Naive thymus-derived CD4-positive, alpha-beta T cell (primary cell): ENCODE measurements around the gene TLR8. TPM values are rescaled to one million over a fixed set of nuclear protein-coding genes. Genes with fewer than 3 reads are reported as not detected.

Source experiments
- ATAC-seq: fragments of 150-1000 bp; cut with Tn5 transposase; 2 replicates; pipeline ENCODE4 v1.10.0; 2021; ENCODE audit warnings: mild to moderate bottlenecking, moderate library complexity
- CTCF ChIA-PET: fragments of 350-600 bp; sonication (Branson Sonifier 250); formaldehyde crosslinking; loops from one replicate; lab custom pipeline; 2021; ENCODE audit warnings: antibody characterized with exemption; lab: Charles Lee
- POLR2A ChIA-PET: fragments of 350-600 bp; sonication (Branson Sonifier 250); formaldehyde crosslinking; loops from one replicate; lab custom pipeline; 2021; ENCODE audit warnings: antibody characterized with exemption, inconsistent platforms; lab: Charles Lee
- DNase-seq, 9 donors: peaks; one replicate each; pipeline versions ENCODE4 v3.0.0 to v3.0.0-alpha.2; 2020 to 2022; ENCODE audit warnings: mixed read lengths in 1 of 9
- H3K27ac ChIP-seq: one replicate; pipeline ENCODE4 v1.7.0; 2013; ENCODE audit warnings: mild to moderate bottlenecking, low read depth, low read length, moderate library complexity
- H3K27me3 ChIP-seq, 2 donors: one replicate each; pipeline ENCODE4 v1.7.0; 2013; ENCODE audit warnings: low read length in 2 of 2, mild to moderate bottlenecking in 2 of 2, moderate library complexity in 2 of 2; ENCODE audit not compliant: control insufficient read depth in 2 of 2, insufficient read depth in 2 of 2
- H3K36me3 ChIP-seq, 3 experiments: 1 replicate in 2 of 3; 2 replicates in 1 of 3; pipeline ENCODE4 v1.7.0; 2013; ENCODE audit warnings: low read length in 3 of 3, mild to moderate bottlenecking in 3 of 3, moderate library complexity in 1 of 3; ENCODE audit not compliant: insufficient read depth in 3 of 3, control insufficient read depth in 2 of 3
- H3K4me1 ChIP-seq, 2 donors: one replicate each; pipeline ENCODE4 v1.7.0; 2013; ENCODE audit warnings: low read length in 2 of 2, mild to moderate bottlenecking in 2 of 2, moderate library complexity in 1 of 2; ENCODE audit not compliant: control insufficient read depth in 2 of 2, insufficient read depth in 2 of 2
- H3K4me3 ChIP-seq: 2 replicates; pipeline ENCODE4 v1.7.0; 2013; ENCODE audit warnings: mild to moderate bottlenecking, low read length
- H3K9me3 ChIP-seq, 3 experiments: 1 replicate in 2 of 3; 2 replicates in 1 of 3; pipeline ENCODE4 v1.7.0; 2013; ENCODE audit warnings: low read length in 3 of 3; ENCODE audit not compliant: control insufficient read depth in 2 of 3
- H3K27ac Mint-ChIP-seq, 9 donors: one replicate each; pipeline ENCODE4 v1.8.0; 2020 to 2022; ENCODE audit warnings: mixed read lengths in 9 of 9, mild to moderate bottlenecking in 8 of 9, moderate library complexity in 5 of 9, inconsistent platforms in 2 of 9
- H3K27me3 Mint-ChIP-seq, 5 donors: one replicate each; pipeline ENCODE4 v1.8.0; 2021 to 2022; ENCODE audit warnings: mixed read lengths in 5 of 5, mild to moderate bottlenecking in 1 of 5
- H3K36me3 Mint-ChIP-seq, 5 donors: one replicate each; pipeline ENCODE4 v1.8.0; 2020 to 2022; ENCODE audit warnings: mixed read lengths in 5 of 5, mild to moderate bottlenecking in 3 of 5, inconsistent platforms in 1 of 5
- H3K4me1 Mint-ChIP-seq, 7 donors: one replicate each; pipeline ENCODE4 v1.8.0; 2020 to 2022; ENCODE audit warnings: mixed read lengths in 7 of 7, mild to moderate bottlenecking in 3 of 7, inconsistent platforms in 1 of 7
- H3K4me3 Mint-ChIP-seq, 10 donors: one replicate each; pipeline ENCODE4 v1.8.0; 2020 to 2022; ENCODE audit warnings: mild to moderate bottlenecking in 10 of 10, mixed read lengths in 10 of 10, moderate library complexity in 6 of 10, inconsistent platforms in 2 of 10
- H3K9me3 Mint-ChIP-seq, 11 donors: one replicate each; pipeline ENCODE4 v1.8.0; 2020 to 2022; ENCODE audit warnings: mixed read lengths in 11 of 11, mild to moderate bottlenecking in 4 of 11, inconsistent platforms in 1 of 11, moderate library complexity in 1 of 11
- intact Hi-C, 2 donors: fragments of 100-400 bp; cut with micrococcal nuclease; formaldehyde crosslinking; loops; one replicate each; pipeline ENCODE4 v1.15.1; 2023
- polyA plus RNA-seq, 2 donors: library from polyadenylated mRNA; unstranded; fragments of 300-500 nt; fragmentation: Illumina TruSeq; gene quantifications; one replicate each; pipeline ENCODE4 v1.2.3, GENCODE V29; 2021
- total RNA-seq, 6 experiments: library from RNA in 5 of 6; stranded (reverse) in 5 of 6; gene quantifications; 1 replicate in 5 of 6; 2 replicates in 1 of 6; pipeline ENCODE4 v1.2.3 and lab custom pipeline; 2021 to 2026

TLR8 gene
- total and polyA plus RNA-seq, 7 experiments from 2014 or later, result 0.35 to 15.2 (median 0.51) TPM; not detected in 3

DNA sequence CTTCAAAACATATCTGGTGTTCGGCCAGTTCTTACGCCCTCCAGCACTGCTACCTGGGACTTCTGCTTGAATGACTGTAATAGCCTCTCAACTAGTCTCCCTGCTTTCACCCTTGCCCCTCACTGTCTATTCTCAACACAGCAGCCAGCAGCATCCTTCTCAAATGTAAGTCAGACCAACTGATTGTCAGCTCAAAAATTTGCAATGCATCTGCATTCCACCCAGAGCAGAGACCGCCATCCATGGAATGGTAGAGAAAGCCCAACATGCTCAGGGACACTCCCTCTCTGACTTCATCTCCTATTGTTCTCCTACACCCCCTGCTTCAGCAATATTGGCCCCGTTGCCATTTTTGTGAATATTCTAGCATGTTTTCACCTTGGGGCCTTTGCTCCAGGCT is 33.7 kb upstream of the TLR8 start:
- DNase-seq (no peak), ATAC-seq (no peak)
- H3K4me1 ChIP-seq, result no peaks in the 10 kb centered on the region
- Mint-ChIP-seq H3K4me1 (peaks cover 0 to 8% (median 0%) of the 10 kb centered on the region in 7 donors), H3K36me3 (peaks cover 0 to 3% (median 0%) of the 10 kb centered on the region in 5 donors), H3K27me3 (no peaks in the 10 kb centered on the region), H3K27ac (no peak overlapping the region), H3K4me3 (no peak overlapping the region), H3K9me3 (peaks cover 0 to 4% (median 0%) of the 10 kb centered on the region in 11 donors)
- no peaks in the 10 kb centered on the region for H3K9me3 ChIP-seq
- ChIA-PET CTCF (no interaction called here), POLR2A (no interaction called here)
- no peaks in the 10 kb centered on the region for H3K27me3 ChIP-seq
- intact Hi-C loops, result no loop called here
- H3K27ac ChIP-seq, result no peak overlapping the region
- no peak overlapping the region for H3K4me3 ChIP-seq
- H3K36me3 ChIP-seq, result no peaks in the 10 kb centered on the region

- no peak overlapping the region for H3K27ac ChIP-seq
- H3K27me3 Mint-ChIP-seq, result no peaks in the 10 kb centered on the region
- peaks cover 0 to 1% (median 0%) of the 10 kb centered on the region in 5 donors for H3K36me3 Mint-ChIP-seq
- H3K4me3 ChIP-seq, result no peak overlapping the region
- ChIA-PET POLR2A (no interaction called here), CTCF (no interaction called here)
- H3K27ac Mint-ChIP-seq, result no peak overlapping the region
- H3K4me1 Mint-ChIP-seq, result peaks cover 0 to 3% (median 0%) of the 10 kb centered on the region in 7 donors
- H3K9me3 ChIP-seq, result no peaks in the 10 kb centered on the region
- no peaks in the 10 kb centered on the region for H3K4me1 ChIP-seq
- no peak for DNase-seq
- H3K4me3 Mint-ChIP-seq, result no peak overlapping the region
- intact Hi-C loops, result no loop called here
- no peak for ATAC-seq
- H3K9me3 Mint-ChIP-seq, result peaks cover 0 to 2% (median 0%) of the 10 kb centered on the region in 11 donors
- H3K27me3 ChIP-seq, result no peaks in the 10 kb centered on the region
- H3K36me3 ChIP-seq, result no peaks in the 10 kb centered on the region
Measured at GRCh38 chrX:12874581-12874980, 31.8 kb upstream of the TLR8 start.

DNA sequence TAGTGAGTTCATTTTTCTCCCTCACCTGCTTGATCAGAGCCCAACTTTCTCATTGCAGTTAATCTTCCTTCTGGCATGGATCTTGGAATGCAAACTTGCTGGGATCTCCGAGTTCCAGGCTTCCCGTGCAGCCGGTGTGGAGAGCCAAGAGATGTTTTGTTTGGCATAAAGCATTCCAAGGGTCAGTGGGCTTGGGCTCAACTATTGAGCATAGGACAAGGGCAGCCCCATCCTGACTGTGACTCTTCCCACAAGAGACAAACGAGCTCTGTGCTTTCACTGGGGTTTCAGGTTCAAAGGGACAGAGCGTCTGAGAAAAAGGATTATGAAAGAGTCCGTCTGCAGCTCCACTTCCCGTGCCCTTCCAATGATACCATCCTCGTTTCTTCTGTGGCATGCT is 29.0 kb upstream of the TLR8 start:
- no peaks in the 10 kb centered on the region for H3K27me3 ChIP-seq
- CTCF ChIA-PET, result no interaction called here
- intact Hi-C loops, result no loop called here
- peaks cover 0 to 4% (median 0%) of the 10 kb centered on the region in 7 donors for H3K4me1 Mint-ChIP-seq
- H3K27ac Mint-ChIP-seq, result no peak overlapping the region
- no peak for DNase-seq
- H3K36me3 Mint-ChIP-seq, result no peaks in the 10 kb centered on the region
- POLR2A ChIA-PET, result no interaction called here
- H3K36me3 ChIP-seq, result no peaks in the 10 kb centered on the region
- no peak overlapping the region for H3K27ac ChIP-seq
- no peaks in the 10 kb centered on the region for H3K4me1 ChIP-seq
- peaks cover 0 to 6% (median 0%) of the 10 kb centered on the region in 5 donors for H3K27me3 Mint-ChIP-seq
- H3K9me3 Mint-ChIP-seq, result peaks cover 0 to 3% (median 0%) of the 10 kb centered on the region in 11 donors
- H3K4me3 Mint-ChIP-seq, result no peak overlapping the region
- no peak for ATAC-seq
- no peak overlapping the region for H3K4me3 ChIP-seq
- no peaks in the 10 kb centered on the region for H3K9me3 ChIP-seq

GRCh38 chrX:12878536-12878935 is 27.9 kb upstream of the TLR8 start:
- no peak for ATAC-seq
- no peak overlapping the region for H3K27ac ChIP-seq
- no peaks in the 10 kb centered on the region for H3K36me3 ChIP-seq
- H3K9me3 Mint-ChIP-seq, result peaks cover 0 to 3% (median 0%) of the 10 kb centered on the region in 11 donors
- intact Hi-C loops, result no loop called here
- H3K27ac Mint-ChIP-seq, result no peak overlapping the region
- no peaks in the 10 kb centered on the region for H3K27me3 ChIP-seq
- no peak for DNase-seq
- H3K36me3 Mint-ChIP-seq, result no peaks in the 10 kb centered on the region
- peaks cover 0 to 6% (median 4%) of the 10 kb centered on the region in 5 donors for H3K27me3 Mint-ChIP-seq
- no peaks in the 10 kb centered on the region for H3K9me3 ChIP-seq
- H3K4me3 ChIP-seq, result no peak overlapping the region
- H3K4me1 ChIP-seq, result no peaks in the 10 kb centered on the region
- no peak overlapping the region for H3K4me3 Mint-ChIP-seq
- POLR2A ChIA-PET, result interaction anchor here (0.6 kb wide), 1 partner anchor 346 kb away, joined by 3 read pairs; no protein-coding TSS in a partner anchor
- peaks cover 0 to 4% (median 0%) of the 10 kb centered on the region in 7 donors for H3K4me1 Mint-ChIP-seq
- CTCF ChIA-PET, result no interaction called here

DNA sequence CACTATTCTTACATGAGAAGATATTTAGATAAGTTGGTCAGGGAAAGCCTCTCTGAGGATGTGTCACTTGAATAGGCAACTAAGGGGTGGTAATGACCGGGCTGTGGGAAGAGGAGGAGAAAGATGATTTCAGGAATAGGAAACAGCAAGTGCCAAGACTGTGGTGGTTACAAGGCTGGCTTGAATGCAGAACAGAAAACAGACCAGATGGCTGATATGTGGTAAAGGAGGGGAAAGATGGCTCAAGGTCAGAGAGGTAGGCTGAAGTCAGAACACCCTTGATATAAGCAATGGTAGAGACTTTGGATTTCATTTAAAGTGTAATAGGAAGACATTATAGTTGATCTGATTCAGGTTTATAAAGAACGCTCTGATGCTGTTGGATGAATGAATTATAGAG is 24.5 kb upstream of the TLR8 start:
- no peak for DNase-seq
- CTCF ChIA-PET, result no interaction called here
- Mint-ChIP-seq H3K36me3 (peaks cover 0 to 12% (median 0%) of the 10 kb centered on the region in 5 donors), H3K4me1 (peaks cover 0 to 4% (median 0%) of the 10 kb centered on the region in 7 donors), H3K4me3 (no peak overlapping the region), H3K27me3 (peaks cover 0 to 8% (median 4%) of the 10 kb centered on the region in 5 donors), H3K9me3 (peaks cover 0 to 5% (median 0%) of the 10 kb centered on the region in 11 donors), H3K27ac (no peak overlapping the region)
- no peak for ATAC-seq
- Histone ChIP-seq H3K36me3 (no peaks in the 10 kb centered on the region), H3K27ac (no peak overlapping the region), H3K4me1 (no peaks in the 10 kb centered on the region), H3K9me3 (no peaks in the 10 kb centered on the region), H3K4me3 (no peak overlapping the region), H3K27me3 (no peaks in the 10 kb centered on the region)
- intact Hi-C loops, result no loop called here
- POLR2A ChIA-PET, result no interaction called here

GRCh38 chrX:12885508-12885907 is 20.9 kb upstream of the TLR8 start:
- Mint-ChIP-seq H3K27ac (no peak overlapping the region), H3K4me1 (peaks cover 0 to 15% (median 7%) of the 10 kb centered on the region in 7 donors), H3K36me3 (peaks cover 0 to 20% (median 0%) of the 10 kb centered on the region in 5 donors), H3K9me3 (peaks cover 0 to 4% (median 0%) of the 10 kb centered on the region in 11 donors), H3K4me3 (no peak overlapping the region), H3K27me3 (peaks cover 0 to 8% (median 4%) of the 10 kb centered on the region in 5 donors)
- POLR2A ChIA-PET, result no interaction called here
- Histone ChIP-seq H3K4me1 (peaks cover 0 to 7% of the 10 kb centered on the region in 2 donors), H3K36me3 (no peaks in the 10 kb centered on the region), H3K27ac (no peak overlapping the region), H3K9me3 (no peaks in the 10 kb centered on the region), H3K27me3 (no peaks in the 10 kb centered on the region), H3K4me3 (no peak overlapping the region)
- DNase-seq (no peak), ATAC-seq (no peak)
- intact Hi-C loops, result no loop called here
- CTCF ChIA-PET, result no interaction called here

GRCh38 chrX:12886545-12886944 is 19.9 kb upstream of the TLR8 start:
- Histone ChIP-seq H3K9me3 (no peaks in the 10 kb centered on the region), H3K27ac (no peak overlapping the region), H3K27me3 (no peaks in the 10 kb centered on the region), H3K4me3 (no peak overlapping the region), H3K4me1 (peaks cover 0 to 13% of the 10 kb centered on the region in 2 donors), H3K36me3 (no peaks in the 10 kb centered on the region)
- intact Hi-C loops, result no loop called here
- DNase-seq (no peak), ATAC-seq (no peak)
- H3K27me3 Mint-ChIP-seq, result peaks cover 0 to 8% (median 4%) of the 10 kb centered on the region in 5 donors
- CTCF ChIA-PET, result no interaction called here
- peaks cover 0 to 25% (median 10%) of the 10 kb centered on the region in 7 donors for H3K4me1 Mint-ChIP-seq
- POLR2A ChIA-PET, result no interaction called here
- peaks cover 0 to 6% (median 0%) of the 10 kb centered on the region in 11 donors for H3K9me3 Mint-ChIP-seq
- no peak overlapping the region for H3K4me3 Mint-ChIP-seq
- H3K36me3 Mint-ChIP-seq, result peaks cover 0 to 20% (median 0%) of the 10 kb centered on the region in 5 donors
- no peak overlapping the region for H3K27ac Mint-ChIP-seq
